Hippocampal formation (tissue), 2 donors: ENCODE results near the gene SLC44A2.

ENCODE experiments used
- DNase-seq, 2 donors: peaks; one replicate each; lab custom pipeline; 2025; lab: John Stamatoyannopoulos, UW

SLC44A2 gene

GRCh38 chr19:10682397-10683063 lies 57.2 kb downstream of the SLC44A2 start:
- DNase-seq = no peak

GRCh38 chr19:10683064-10683426 lies 57.7 kb downstream of the SLC44A2 start:
- no peak for DNase-seq

- DNase-seq = no peak
Observed at GRCh38 chr19:10683582-10683981, 58.2 kb downstream of the SLC44A2 start.

- DNase-seq = peak; percentile 4 to 15
Observed at GRCh38 chr19:10685210-10685609, 59.9 kb downstream of the SLC44A2 start.

GRCh38 chr19:10686193-10686592 lies 60.8 kb downstream of the SLC44A2 start:
- DNase-seq = no peak

- peak; percentile 74 for DNase-seq
Observed at GRCh38 chr19:10686661-10687517, 61.5 kb downstream of the SLC44A2 start.

GRCh38 chr19:10687518-10688288 lies 62.4 kb downstream of the SLC44A2 start:
- DNase-seq = no peak

- no peak for DNase-seq
Observed at GRCh38 chr19:10688545-10689280, 63.4 kb downstream of the SLC44A2 start.

- DNase-seq = no peak
Observed at GRCh38 chr19:10690341-10690781, 65.0 kb downstream of the SLC44A2 start.

GRCh38 chr19:10691178-10691881 lies 66.0 kb downstream of the SLC44A2 start:
- DNase-seq = no peak

GRCh38 chr19:10691883-10692282 lies 66.5 kb downstream of the SLC44A2 start:
- no peak for DNase-seq

GRCh38 chr19:10692673-10693264 lies 67.4 kb downstream of the SLC44A2 start:
- DNase-seq = no peak
